ENCODE measurements around the gene COX6B2.

The COX6B2 gene

GRCh38 chr19:55360902-55361301 lies 6.4 kb upstream of the COX6B2 start:
- H3K4me3 ChIP-seq (ENCODE audit: low read depth, low read length): no peak overlapping the region
- DNase-seq (ENCODE audit: low read depth, low spot score): no peak
- no peak for TF ChIP-seq CTCF (IDR thresholded peaks at IDR 0.05; ENCODE audit: low read depth, low read length)
- in situ Hi-C loops (cut with HindIII; ENCODE audit: low sequenced_read_pairs): no loop called here

GRCh38 chr19:55358943-55359908 lies 4.7 kb upstream of the COX6B2 start:
- H3K4me3 ChIP-seq (ENCODE audit: low read depth, low read length): no peak overlapping the region
- DNase-seq (ENCODE audit: low read depth, low spot score): no peak
- in situ Hi-C loops (cut with HindIII; ENCODE audit: low sequenced_read_pairs): no loop called here
- no peak for TF ChIP-seq CTCF (IDR thresholded peaks at IDR 0.05; ENCODE audit: low read depth, low read length)

- no peak for TF ChIP-seq CTCF (IDR thresholded peaks at IDR 0.05; ENCODE audit: low read depth, low read length)
- in situ Hi-C loops (cut with HindIII; ENCODE audit: low sequenced_read_pairs): no loop called here
- DNase-seq (ENCODE audit: low read depth, low spot score): no peak
- H3K4me3 ChIP-seq (ENCODE audit: low read depth, low read length): no peak overlapping the region
Observed at GRCh38 chr19:55358493-55358892, 4.0 kb upstream of the COX6B2 start.

- no peak overlapping the region for H3K4me3 ChIP-seq (ENCODE audit: low read depth, low read length)
- in situ Hi-C loops (cut with HindIII; ENCODE audit: low sequenced_read_pairs): no loop called here
- TF ChIP-seq CTCF (IDR thresholded peaks at IDR 0.05; ENCODE audit: low read depth, low read length): no peak
- DNase-seq (ENCODE audit: low read depth, low spot score): no peak
Observed at GRCh38 chr19:55355213-55355821, 798 bp upstream of the COX6B2 start.

GRCh38 chr19:55353803-55354697 lies 469 bp downstream of the COX6B2 start:
- TF ChIP-seq CTCF (IDR thresholded peaks at IDR 0.05; ENCODE audit: low read depth, low read length): no peak
- peak overlapping the region; percentile 44 for H3K4me3 ChIP-seq (ENCODE audit: low read depth, low read length)
- in situ Hi-C loops (cut with HindIII; ENCODE audit: low sequenced_read_pairs): no loop called here
- DNase-seq (ENCODE audit: low read depth, low spot score): peak; percentile 52

- H3K4me3 ChIP-seq (ENCODE audit: low read depth, low read length): peak overlapping the region; percentile 44
- no peak for DNase-seq (ENCODE audit: low read depth, low spot score)
- no peak for TF ChIP-seq CTCF (IDR thresholded peaks at IDR 0.05; ENCODE audit: low read depth, low read length)
- in situ Hi-C loops (cut with HindIII; ENCODE audit: low sequenced_read_pairs): no loop called here
Observed at GRCh38 chr19:55353356-55353802, 1.1 kb downstream of the COX6B2 start.
